Erythroblast (primary cell): ENCODE data around the gene ACTN4.

Experiments
- GATA1 ChIP-seq: IDR thresholded peaks from 2 replicates; pipeline ENCODE4 v1.6.1; 2011; ENCODE audit warnings: low read depth, mild to moderate bottlenecking, control low read depth, low read length, moderate library complexity
- POLR2A ChIP-seq: IDR thresholded peaks from 2 replicates; pipeline ENCODE4 v1.6.1; 2011; ENCODE audit warnings: mild to moderate bottlenecking, low read length

DNA sequence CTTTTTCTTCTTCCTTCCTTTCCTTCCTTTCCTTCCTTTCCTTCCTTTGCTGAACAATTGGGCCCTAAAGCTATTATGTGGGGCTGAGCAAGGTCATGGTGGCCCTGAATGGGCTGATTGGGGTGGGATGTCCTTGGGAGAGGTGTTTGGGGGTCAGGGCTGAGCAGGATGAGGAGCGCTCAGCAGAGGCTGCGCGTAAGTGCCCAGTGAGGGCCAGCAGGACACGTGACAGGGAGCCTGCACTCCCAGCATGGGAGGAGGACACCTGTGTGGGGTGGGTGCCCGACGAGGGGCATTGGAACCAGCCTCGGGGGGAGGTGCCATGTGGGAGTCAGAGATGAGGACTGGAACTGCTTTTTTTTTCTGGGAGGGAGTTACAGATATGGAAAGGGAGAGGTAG lies 131.3 kb downstream of the ACTN4 start:
- TF ChIP-seq POLR2A (no peak), GATA1 (no peak)
